PC-3 (cell line): ENCODE measurements around the gene GABRG2. TPM values are rescaled to one million over a fixed set of nuclear protein-coding genes. Genes with fewer than 3 reads are reported as not detected.

Experiments
- ATAC-seq: fragments of 200-7000 bp; cut with Tn5 transposase; 2 replicates; pipeline ENCODE4 v1.9.1; 2020; ENCODE audit warnings: mild to moderate bottlenecking, moderate library complexity
- BruUV-seq: library from RNA; stranded (reverse); fragments of 400-500 nt; replicated peaks from 2 replicates; lab custom pipeline; 2021; lab: Mats Ljungman, UMichigan
- CTCF ChIA-PET: fragments of 300-600 bp; sonication (Branson Sonifier 250); formaldehyde crosslinking; loops from one replicate; lab custom pipeline; 2022; ENCODE audit warnings: antibody characterized with exemption; lab: Charles Lee
- POLR2A ChIA-PET: fragments of 300-600 bp; sonication (Branson Sonifier 250); formaldehyde crosslinking; loops from one replicate; lab custom pipeline; 2022; ENCODE audit warnings: antibody characterized with exemption; ENCODE audit not compliant: unreplicated experiment; lab: Charles Lee
- DNase-seq: peaks from one replicate; pipeline ENCODE4 v3.0.0-alpha.2; 2015
- H2AFZ ChIP-seq: fragments of 300-600 bp; sonication (generic); 2 replicates; pipeline ENCODE4 v1.6.0; 2016; ENCODE audit warnings: antibody characterized with exemption, low read length
- H3F3A ChIP-seq: fragments of 300-600 bp; sonication (generic); one replicate; pipeline ENCODE4 v1.6.0; 2017; ENCODE audit warnings: antibody characterized with exemption, low read length, control low read depth, mild to moderate bottlenecking; ENCODE audit not compliant: unreplicated experiment
- H3K27ac ChIP-seq: fragments of 300-600 bp; sonication (generic); 2 replicates; pipeline ENCODE4 v1.5.1; 2016; ENCODE audit warnings: mild to moderate bottlenecking, low read length
- H3K27me3 ChIP-seq: fragments of 300-600 bp; sonication (generic); 2 replicates; pipeline ENCODE4 v1.6.1; 2016; ENCODE audit warnings: low read length, mixed read lengths
- H3K36me3 ChIP-seq: fragments of 300-600 bp; sonication (generic); 2 replicates; pipeline ENCODE4 v1.6.1; 2016; ENCODE audit warnings: low read depth, mixed run types, low read length, mixed read lengths
- H3K4me1 ChIP-seq: fragments of 300-600 bp; sonication (generic); 2 replicates; pipeline ENCODE4 v1.5.1; 2016; ENCODE audit warnings: low read length; ENCODE audit not compliant: insufficient read depth
- H3K4me2 ChIP-seq: fragments of 300-600 bp; sonication (generic); 2 replicates; pipeline ENCODE4 v1.6.0; 2016; ENCODE audit warnings: low read length
- H3K4me3 ChIP-seq: fragments of 300-600 bp; sonication (generic); 2 replicates; pipeline ENCODE4 v1.5.1; 2016; ENCODE audit warnings: mild to moderate bottlenecking, low read length, mixed read lengths
- H3K79me2 ChIP-seq: fragments of 300-600 bp; sonication (generic); 2 replicates; pipeline ENCODE4 v1.6.1; 2017; ENCODE audit warnings: low read length, mixed read lengths
- H3K9ac ChIP-seq: fragments of 300-600 bp; sonication (generic); 2 replicates; pipeline ENCODE4 v1.6.0; 2016; ENCODE audit warnings: mild to moderate bottlenecking, low read length
- H3K9me2 ChIP-seq: fragments of 300-600 bp; sonication (generic); replicated peaks from 2 replicates; pipeline ENCODE4 v1.6.1; 2016; ENCODE audit warnings: mixed run types, low read length, mixed read lengths
- H3K9me3 ChIP-seq: fragments of 300-600 bp; sonication (generic); 2 replicates; pipeline ENCODE4 v1.6.1; 2016; ENCODE audit warnings: low read length, mixed read lengths
- H4K20me1 ChIP-seq: fragments of 300-600 bp; sonication (generic); 2 replicates; pipeline ENCODE4 v1.6.1; 2016; ENCODE audit warnings: low read length, mixed read lengths
- CTCF ChIP-seq: fragments of 300-600 bp; sonication (generic); conservative IDR thresholded peaks from 2 replicates; pipeline ENCODE4 v1.5.1; 2017; ENCODE audit warnings: antibody characterized with exemption, low read depth, mild to moderate bottlenecking, low read length
- EZH2 ChIP-seq: fragments of 300-600 bp; sonication (generic); IDR thresholded peaks from one replicate; pipeline ENCODE4 v1.6.1; 2017; ENCODE audit warnings: antibody characterized with exemption, mild to moderate bottlenecking, low read length; ENCODE audit not compliant: unreplicated experiment
- EZH2phosphoT487 ChIP-seq: fragments of 300-600 bp; sonication (generic); IDR thresholded peaks from 2 replicates; pipeline ENCODE4 v1.6.1; 2018; ENCODE audit warnings: mild to moderate bottlenecking, antibody characterized with exemption, low read length, borderline replicate concordance
- intact Hi-C: fragments of 100-400 bp; cut with micrococcal nuclease; formaldehyde crosslinking; loops from 2 replicates; pipeline ENCODE4 v1.9.0; 2023
- total RNA-seq: library from RNA; depleted of rRNA; stranded (reverse); fragments of >200 nt; gene quantifications from 2 replicates; pipeline ENCODE4 v1.2.3, GENCODE V29; 2014

GABRG2 gene
- total RNA-seq, 1 experiment from 2014 or later: not detected

DNA sequence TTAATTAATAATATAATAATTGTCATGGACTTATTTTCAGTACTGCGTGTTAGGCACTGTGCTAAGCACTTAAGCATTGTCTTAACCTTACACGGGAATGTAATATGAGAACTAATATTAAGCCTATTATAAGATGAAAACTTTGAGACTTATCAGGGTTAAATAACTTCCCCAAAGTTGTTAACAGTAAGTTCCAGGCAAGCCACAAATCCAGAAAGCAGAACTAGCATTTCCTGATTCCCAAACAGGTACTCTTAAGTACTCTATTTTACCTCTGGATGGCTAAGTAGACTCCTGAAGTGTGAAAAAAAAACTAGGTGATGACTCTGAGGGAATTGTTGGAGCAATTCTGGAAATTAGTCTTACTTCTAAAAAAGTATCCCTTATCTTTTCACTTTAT, 23.8 kb downstream of the GABRG2 start:
- Histone ChIP-seq H3K9me3 (no peaks in the 10 kb centered on the region; the same call in 1 of the 2 replicates), H4K20me1 (no peaks in the 10 kb centered on the region), H3K4me2 (no peak overlapping the region), H3F3A (no peaks in the 10 kb centered on the region), H3K27ac (no peak overlapping the region), H3K79me2 (no peaks in the 10 kb centered on the region), H3K4me1 (no peaks in the 10 kb centered on the region), H3K4me3 (no peak overlapping the region), H2AFZ (no peak overlapping the region), H3K9me2 (no peaks in the 10 kb centered on the region), H3K9ac (no peak overlapping the region), H3K27me3 (no peaks in the 10 kb centered on the region), H3K36me3 (no peaks in the 10 kb centered on the region)
- ChIA-PET CTCF (no interaction called here), POLR2A (interaction anchor here (0.6 kb wide), 1 partner anchor 239 kb away, joined by 4 read pairs; no protein-coding TSS in a partner anchor)
- ATAC-seq (no peak), DNase-seq (no peak)
- TF ChIP-seq EZH2 (no peak), CTCF (no peak), EZH2phosphoT487 (no peak)
- intact Hi-C loops: no loop called here
- BruUV-seq: no TSS peak

DNA sequence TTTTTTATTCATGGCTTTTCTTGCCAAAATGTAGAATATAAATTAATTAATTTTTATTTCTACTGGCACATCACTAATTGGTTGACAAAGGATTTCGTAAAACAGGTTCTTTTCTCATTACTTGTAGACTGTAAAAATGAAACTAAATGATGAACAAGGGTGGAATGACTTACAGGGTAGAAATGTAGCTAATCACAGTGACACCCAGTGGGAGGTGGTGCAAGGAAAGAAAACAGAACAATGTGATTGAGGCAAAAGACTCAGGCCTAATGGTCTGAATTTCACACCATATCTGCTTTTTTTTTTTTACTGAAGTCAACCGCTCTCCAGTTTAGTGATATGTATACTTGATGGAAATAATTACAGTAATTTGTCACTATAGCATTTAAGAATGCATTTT, 28.9 kb downstream of the GABRG2 start:
- Histone ChIP-seq H3K27me3 (no peaks in the 10 kb centered on the region), H3K4me1 (no peaks in the 10 kb centered on the region), H3K9ac (no peak overlapping the region), H3F3A (no peaks in the 10 kb centered on the region), H3K4me3 (no peak overlapping the region), H3K9me2 (no peaks in the 10 kb centered on the region), H3K79me2 (no peaks in the 10 kb centered on the region), H3K36me3 (no peaks in the 10 kb centered on the region), H3K9me3 (no peaks in the 10 kb centered on the region; the same call in 1 of the 2 replicates), H3K27ac (no peak overlapping the region), H4K20me1 (no peaks in the 10 kb centered on the region), H3K4me2 (no peak overlapping the region), H2AFZ (no peak overlapping the region)
- ATAC-seq: no peak
- intact Hi-C loops: no loop called here
- no TSS peak for BruUV-seq
- TF ChIP-seq EZH2 (no peak), EZH2phosphoT487 (no peak), CTCF (0 out of 2 replicates have a peak, but pooled peaks have one; percentile 11)
- ChIA-PET POLR2A (no interaction called here), CTCF (no interaction called here)
- DNase-seq: no peak

GRCh38 chr5:162107591-162107990, 40.0 kb downstream of the GABRG2 start:
- Histone ChIP-seq H3K27ac (no peak overlapping the region), H3K36me3 (no peaks in the 10 kb centered on the region), H3K4me1 (no peaks in the 10 kb centered on the region), H3F3A (no peaks in the 10 kb centered on the region), H2AFZ (no peak overlapping the region), H3K9ac (no peak overlapping the region), H3K4me2 (no peak overlapping the region), H3K27me3 (no peaks in the 10 kb centered on the region), H3K9me2 (no peaks in the 10 kb centered on the region), H3K9me3 (no peaks in the 10 kb centered on the region), H3K4me3 (no peak overlapping the region), H4K20me1 (no peaks in the 10 kb centered on the region), H3K79me2 (no peaks in the 10 kb centered on the region)
- CTCF ChIA-PET: no interaction called here
- ATAC-seq (no peak), DNase-seq (no peak)
- intact Hi-C loops: no loop called here
- TF ChIP-seq CTCF (no peak), EZH2phosphoT487 (no peak), EZH2 (no peak)
- BruUV-seq: no TSS peak
- POLR2A ChIA-PET: no interaction called here
